Large intestine (tissue), 3 donors: ENCODE results near the gene MRPS15. TPM values are rescaled to one million over a fixed set of nuclear protein-coding genes. Genes with fewer than 3 reads are reported as not detected.

ENCODE experiments used
- DNase-seq, 2 donors: peaks; one replicate each; pipeline versions ENCODE4 v3.0.0 to v3.0.0-alpha.2; 2013
- H3K27ac ChIP-seq: one replicate; pipeline ENCODE4 v1.5.1; 2013; ENCODE audit warnings: low read length
- H3K27me3 ChIP-seq: 2 replicates; pipeline ENCODE4 v1.6.1; 2013; ENCODE audit warnings: low read length; ENCODE audit not compliant: control insufficient read depth, insufficient read depth
- H3K36me3 ChIP-seq: 2 replicates; pipeline ENCODE4 v1.6.1; 2013; ENCODE audit warnings: low read length; ENCODE audit not compliant: control insufficient read depth, insufficient read depth
- H3K4me1 ChIP-seq: one replicate; pipeline ENCODE4 v1.6.1; 2013; ENCODE audit warnings: low read length; ENCODE audit not compliant: control insufficient read depth, insufficient read depth
- H3K4me3 ChIP-seq: one replicate; pipeline ENCODE4 v1.5.1; 2013; ENCODE audit warnings: low read length
- H3K9me3 ChIP-seq: one replicate; pipeline ENCODE4 v1.6.1; 2013; ENCODE audit warnings: mild to moderate bottlenecking, low read depth, low read length, moderate library complexity; ENCODE audit not compliant: control insufficient read depth
- whole genome bisulfite sequencing: methylation state at CpG from one replicate; pipeline ENCODE4 v1.1.5; 2013; ENCODE audit warnings: low lambda C conversion rate; ENCODE audit not compliant: insufficient coverage; 5-methylcytosine and 5-hydroxymethylcytosine counted together
- polyA plus RNA-seq: library from polyadenylated mRNA; unstranded; fragments of 120-200 nt; gene quantifications from one replicate; pipeline ENCODE4 v1.2.1, GENCODE V29; 2013

MRPS15 gene
- polyA plus RNA-seq, 1 donor: 67.2 TPM

DNA sequence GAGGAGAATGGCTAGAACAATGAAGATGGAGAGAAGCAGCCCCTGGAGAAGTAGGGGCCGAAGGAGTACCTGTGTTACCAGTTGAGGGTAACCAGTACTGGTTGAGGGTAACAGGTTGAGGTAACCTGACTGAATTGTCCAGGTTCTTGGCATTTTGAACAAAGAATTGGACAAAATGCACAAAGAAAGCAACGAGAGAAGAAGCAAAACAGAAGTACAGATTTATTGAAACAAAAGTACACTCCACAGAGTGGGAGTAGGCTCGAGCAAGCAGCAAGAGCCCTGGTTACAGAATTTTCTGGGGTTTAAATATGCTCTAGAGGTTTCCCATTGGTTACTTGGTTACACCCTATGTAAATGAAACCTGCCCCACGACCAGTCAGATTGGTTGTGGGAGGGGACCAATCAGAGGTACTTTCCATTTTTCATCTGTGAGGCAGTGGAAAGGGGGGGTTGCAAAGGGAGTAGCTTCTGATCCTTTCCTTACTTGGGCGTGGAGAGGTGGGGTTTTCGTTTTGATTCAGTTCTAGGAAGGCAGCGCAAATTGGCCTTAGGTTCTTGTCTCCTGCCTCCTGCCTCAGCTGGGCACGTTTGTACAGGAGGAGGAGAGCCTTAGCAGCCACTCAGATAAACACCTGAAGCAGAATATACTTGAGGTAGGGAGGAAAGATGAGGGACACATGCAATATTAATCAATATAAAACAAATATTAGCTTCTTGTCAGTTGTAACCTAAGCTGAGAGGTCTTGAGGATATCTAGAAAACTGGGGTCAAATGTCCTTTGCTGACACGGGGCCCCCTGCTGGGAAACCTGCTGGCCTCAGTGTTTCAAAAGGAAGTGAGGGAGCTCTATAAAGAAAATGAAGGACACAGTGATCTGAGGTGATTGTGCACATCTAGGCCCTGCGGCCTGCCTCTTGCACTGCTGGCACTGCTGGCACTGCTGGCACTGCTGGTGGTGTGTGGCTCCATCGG lies 52.2 kb downstream of the MRPS15 start:
- Histone ChIP-seq H3K36me3 (no peaks in the 10 kb centered on the region), H3K27me3 (no peaks in the 10 kb centered on the region), H3K27ac (no peak overlapping the region), H3K9me3 (no peaks in the 10 kb centered on the region), H3K4me1 (peaks cover 5% of the 10 kb centered on the region), H3K4me3 (no peak overlapping the region)
- no peak for DNase-seq
- 100% methylated on average over 2 of the region's 11 CpGs for WGBS

GRCh38 chr1:36408479-36408878 lies 55.7 kb downstream of the MRPS15 start:
- H3K4me1 ChIP-seq: no peaks in the 10 kb centered on the region
- no peak for DNase-seq
- WGBS: 83% methylated on average over 1 of the region's 2 CpGs
- no peaks in the 10 kb centered on the region for H3K9me3 ChIP-seq
- no peak overlapping the region for H3K27ac ChIP-seq
- no peaks in the 10 kb centered on the region for H3K27me3 ChIP-seq
- H3K36me3 ChIP-seq: no peaks in the 10 kb centered on the region
- H3K4me3 ChIP-seq: no peak overlapping the region

- H3K4me1 ChIP-seq: no peaks in the 10 kb centered on the region
- 80% methylated on average over 1 of the region's 1 CpG for WGBS
- H3K4me3 ChIP-seq: no peak overlapping the region
- H3K36me3 ChIP-seq: no peaks in the 10 kb centered on the region
- no peaks in the 10 kb centered on the region for H3K27me3 ChIP-seq
- H3K27ac ChIP-seq: no peak overlapping the region
- no peak for DNase-seq
- no peaks in the 10 kb centered on the region for H3K9me3 ChIP-seq
These were observed 57.7 kb downstream of the MRPS15 start for GRCh38 chr1:36406440-36406839.

Other genes with a start within 250 kb of the MRPS15 start
- gene THRAP3, start 239.9 kb downstream of the MRPS15 start, polyA plus RNA-seq: 94.3 TPM
- gene SH3D21, start 158.0 kb downstream of the MRPS15 start, polyA plus RNA-seq: 24.2 TPM
- 33.0 TPM for gene EVA1B, start 140.7 kb downstream of the MRPS15 start, polyA plus RNA-seq
- 36.6 TPM for gene STK40, start 78.5 kb downstream of the MRPS15 start, polyA plus RNA-seq
- gene LSM10, start 66.5 kb downstream of the MRPS15 start, polyA plus RNA-seq: 28.3 TPM
- gene OSCP1, start 13.9 kb downstream of the MRPS15 start, polyA plus RNA-seq: 6.5 TPM
- 4.1 TPM for gene CSF3R, start 18.5 kb upstream of the MRPS15 start, polyA plus RNA-seq